ENCODE measurements around the gene SBF2.

- no peak for TF ChIP-seq CTCF (IDR thresholded peaks at IDR 0.05)
- no peak for TF ChIP-seq POLR2A (IDR thresholded peaks at IDR 0.05)
These were observed 519.9 kb downstream of the SBF2 start for GRCh38 chr11:9774109-9774508.

All from lower leg skin (tissue), 3 donors.